DND-41 (cell line): Measurements from ENCODE around the gene BCL6.

ENCODE experiments used
- ATAC-seq: fragments of 200-7000 bp; cut with Tn5 transposase; 3 replicates; pipeline ENCODE4 v1.9.1; 2021; ENCODE audit warnings: low read depth; ENCODE audit not compliant: insufficient read depth
- DNase-seq: peaks from one replicate; pipeline ENCODE4 v3.0.0-alpha.2; 2020
- H2AFZ ChIP-seq: 2 replicates; pipeline ENCODE4 v1.6.0; 2012; ENCODE audit warnings: low read depth, low read length
- H3K27ac ChIP-seq: 2 replicates; pipeline ENCODE4 v1.5.1; 2012; ENCODE audit warnings: low read length, inconsistent platforms
- H3K27me3 ChIP-seq: fragments of 200-600 bp; sonication (generic); 2 replicates; pipeline ENCODE4 v1.6.0; 2012; ENCODE audit warnings: low read length, mild to moderate bottlenecking, inconsistent platforms; ENCODE audit not compliant: insufficient read depth, poor library complexity
- H3K36me3 ChIP-seq: 2 replicates; pipeline ENCODE4 v1.5.1; 2012; ENCODE audit warnings: low read length, inconsistent platforms; ENCODE audit not compliant: insufficient read depth
- H3K4me1 ChIP-seq: 2 replicates; pipeline ENCODE4 v1.5.1; 2012; ENCODE audit warnings: mild to moderate bottlenecking, low read length; ENCODE audit not compliant: insufficient read depth
- H3K4me2 ChIP-seq: 2 replicates; pipeline ENCODE4 v1.6.0; 2012; ENCODE audit warnings: mild to moderate bottlenecking, moderate library complexity, low read length, inconsistent platforms; ENCODE audit not compliant: insufficient read depth
- H3K4me3 ChIP-seq, 2 experiments: fragments of 200-600 bp in 1 of 2; shearing (Covaris generic) in 1 of 2; 2 replicates each; pipeline ENCODE4 v1.5.1; 2012 to 2016; ENCODE audit warnings: inconsistent platforms in 2 of 2, low read length in 2 of 2, mild to moderate bottlenecking in 2 of 2, low read depth in 1 of 2, moderate library complexity in 1 of 2
- H3K79me2 ChIP-seq: 2 replicates; pipeline ENCODE4 v1.6.0; 2012; ENCODE audit warnings: low read length, inconsistent platforms; ENCODE audit not compliant: insufficient read depth
- H3K9ac ChIP-seq: 2 replicates; pipeline ENCODE4 v1.6.0; 2012; ENCODE audit warnings: low read depth, mild to moderate bottlenecking, inconsistent platforms, low read length, moderate library complexity
- H3K9me3 ChIP-seq: 2 replicates; pipeline ENCODE4 v1.5.1; 2012; ENCODE audit warnings: low read length, moderate library complexity, mild to moderate bottlenecking, inconsistent platforms; ENCODE audit not compliant: insufficient read depth, severe bottlenecking
- H4K20me1 ChIP-seq: 2 replicates; pipeline ENCODE4 v1.6.0; 2012; ENCODE audit warnings: low read length; ENCODE audit not compliant: insufficient read depth
- EZH2 ChIP-seq: IDR thresholded peaks from 3 replicates; pipeline ENCODE4 v1.6.1; 2012; ENCODE audit warnings: borderline replicate concordance, low read depth, mild to moderate bottlenecking, moderate library complexity, low read length, inconsistent platforms; ENCODE audit not compliant: severe bottlenecking
- TF ChIP-seq, protein P1 (sequence below): IDR thresholded peaks from 2 replicates; pipeline ENCODE4 v1.5.1; 2012; ENCODE audit warnings: borderline replicate concordance, low read length, moderate library complexity, mild to moderate bottlenecking; ENCODE audit not compliant: poor library complexity, severe bottlenecking; ENCODE audit errors: extremely low read depth

BCL6 gene

DNA sequence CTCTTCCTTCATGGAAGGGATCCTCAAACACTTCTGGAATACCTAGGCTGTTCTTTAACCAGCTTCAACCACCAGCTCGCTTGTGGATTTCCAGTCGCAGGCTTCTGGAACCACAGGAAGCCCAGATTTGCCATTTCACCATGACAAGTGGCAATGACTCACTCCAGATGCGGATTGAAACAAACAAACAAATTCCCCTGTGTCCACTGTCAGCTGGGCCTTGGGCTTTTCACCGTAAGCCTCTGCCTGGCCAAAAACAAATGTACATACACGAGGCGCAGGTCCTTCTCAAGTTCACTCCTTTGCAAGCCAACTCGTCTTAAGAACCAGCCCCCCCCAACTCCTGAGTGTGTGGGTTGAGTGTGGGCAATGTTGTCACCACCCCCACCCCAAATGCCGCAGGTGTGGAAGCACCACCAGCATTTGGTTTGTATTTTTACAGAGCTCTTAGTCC, 8.8 kb downstream of the BCL6 start:
- Histone ChIP-seq H3K9ac (no peak overlapping the region), H3K4me2 (no peak overlapping the region), H3K4me1 (peaks cover 42% of the 10 kb centered on the region), H3K79me2 (peaks cover 11% of the 10 kb centered on the region), H3K9me3 (no peaks in the 10 kb centered on the region), H3K36me3 (peaks cover 9% of the 10 kb centered on the region), H2AFZ (no peak overlapping the region), H3K4me3 (no peak overlapping the region), H4K20me1 (no peaks in the 10 kb centered on the region), H3K27me3 (no peaks in the 10 kb centered on the region), H3K27ac (no peak overlapping the region)
- ATAC-seq (no peak), DNase-seq (no peak)
- TF ChIP-seq, protein P1, sequence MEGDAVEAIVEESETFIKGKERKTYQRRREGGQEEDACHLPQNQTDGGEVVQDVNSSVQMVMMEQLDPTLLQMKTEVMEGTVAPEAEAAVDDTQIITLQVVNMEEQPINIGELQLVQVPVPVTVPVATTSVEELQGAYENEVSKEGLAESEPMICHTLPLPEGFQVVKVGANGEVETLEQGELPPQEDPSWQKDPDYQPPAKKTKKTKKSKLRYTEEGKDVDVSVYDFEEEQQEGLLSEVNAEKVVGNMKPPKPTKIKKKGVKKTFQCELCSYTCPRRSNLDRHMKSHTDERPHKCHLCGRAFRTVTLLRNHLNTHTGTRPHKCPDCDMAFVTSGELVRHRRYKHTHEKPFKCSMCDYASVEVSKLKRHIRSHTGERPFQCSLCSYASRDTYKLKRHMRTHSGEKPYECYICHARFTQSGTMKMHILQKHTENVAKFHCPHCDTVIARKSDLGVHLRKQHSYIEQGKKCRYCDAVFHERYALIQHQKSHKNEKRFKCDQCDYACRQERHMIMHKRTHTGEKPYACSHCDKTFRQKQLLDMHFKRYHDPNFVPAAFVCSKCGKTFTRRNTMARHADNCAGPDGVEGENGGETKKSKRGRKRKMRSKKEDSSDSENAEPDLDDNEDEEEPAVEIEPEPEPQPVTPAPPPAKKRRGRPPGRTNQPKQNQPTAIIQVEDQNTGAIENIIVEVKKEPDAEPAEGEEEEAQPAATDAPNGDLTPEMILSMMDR, result no peak
- no peak for TF ChIP-seq EZH2

DNA sequence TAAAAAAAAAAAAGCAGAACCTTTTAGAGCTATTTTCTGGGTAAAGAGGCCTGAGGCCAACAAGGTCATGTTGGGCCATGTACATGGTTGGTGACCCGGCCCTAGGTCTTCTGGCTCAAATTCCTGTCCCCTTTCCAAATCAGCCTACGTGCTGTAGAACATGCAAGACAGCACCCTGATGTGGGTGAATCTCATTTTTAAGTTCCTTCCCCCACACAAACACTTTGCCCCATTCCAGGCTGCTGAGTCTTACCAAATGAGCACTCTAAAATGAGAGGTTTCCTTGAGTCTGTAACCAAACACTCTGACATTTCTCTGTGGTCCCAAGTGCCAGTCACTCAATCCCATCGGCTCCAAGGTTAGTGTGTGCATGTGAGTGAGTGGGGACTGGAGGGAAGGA, 9.4 kb downstream of the BCL6 start:
- DNase-seq (no peak), ATAC-seq (no peak)
- no peaks in the 10 kb centered on the region for H3K27me3 ChIP-seq
- H3K36me3 ChIP-seq, result peaks cover 11% of the 10 kb centered on the region
- no peak overlapping the region for H3K9ac ChIP-seq
- H3K79me2 ChIP-seq, result peaks cover 6% of the 10 kb centered on the region; the same call in 1 of the 2 replicates
- H3K4me2 ChIP-seq, result no peak overlapping the region
- H3K27ac ChIP-seq, result no peak overlapping the region
- TF ChIP-seq EZH2, result no peak
- TF ChIP-seq, protein P1, result no peak
- H3K9me3 ChIP-seq, result no peaks in the 10 kb centered on the region
- no peak overlapping the region for H3K4me3 ChIP-seq
- peaks cover 37% of the 10 kb centered on the region for H3K4me1 ChIP-seq
- H4K20me1 ChIP-seq, result no peaks in the 10 kb centered on the region
- no peak overlapping the region for H2AFZ ChIP-seq

DNA sequence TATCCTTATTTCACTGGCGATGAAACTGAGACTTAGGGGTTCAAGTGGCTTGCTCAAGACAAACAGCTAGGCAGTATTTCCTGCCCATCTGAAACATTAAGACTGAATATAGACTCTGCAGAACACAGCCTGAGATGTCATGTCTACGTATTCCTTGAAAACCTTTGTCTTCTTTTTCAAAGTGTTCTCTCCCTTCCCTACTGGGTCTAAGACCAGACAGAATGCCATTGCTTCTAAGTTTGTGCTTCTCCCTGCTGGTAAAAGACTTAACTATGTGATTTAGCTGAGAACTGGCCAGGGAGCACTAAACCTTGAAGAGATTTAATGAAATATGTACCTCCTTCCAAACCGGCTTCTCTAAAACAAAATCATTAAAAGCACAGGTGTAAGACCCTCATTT, 9.9 kb downstream of the BCL6 start:
- H3K27me3 ChIP-seq, result no peaks in the 10 kb centered on the region
- H4K20me1 ChIP-seq, result no peaks in the 10 kb centered on the region
- H3K4me3 ChIP-seq, result no peak overlapping the region
- TF ChIP-seq EZH2, result no peak
- TF ChIP-seq, protein P1, result no peak
- H3K9ac ChIP-seq, result no peak overlapping the region
- no peak overlapping the region for H3K4me2 ChIP-seq
- peaks cover 33% of the 10 kb centered on the region for H3K4me1 ChIP-seq
- H3K79me2 ChIP-seq, result peaks cover 6% of the 10 kb centered on the region; the same call in 1 of the 2 replicates
- no peak overlapping the region for H2AFZ ChIP-seq
- ATAC-seq (no peak), DNase-seq (no peak)
- no peak overlapping the region for H3K27ac ChIP-seq
- no peaks in the 10 kb centered on the region for H3K9me3 ChIP-seq
- H3K36me3 ChIP-seq, result peaks cover 15% of the 10 kb centered on the region

DNA sequence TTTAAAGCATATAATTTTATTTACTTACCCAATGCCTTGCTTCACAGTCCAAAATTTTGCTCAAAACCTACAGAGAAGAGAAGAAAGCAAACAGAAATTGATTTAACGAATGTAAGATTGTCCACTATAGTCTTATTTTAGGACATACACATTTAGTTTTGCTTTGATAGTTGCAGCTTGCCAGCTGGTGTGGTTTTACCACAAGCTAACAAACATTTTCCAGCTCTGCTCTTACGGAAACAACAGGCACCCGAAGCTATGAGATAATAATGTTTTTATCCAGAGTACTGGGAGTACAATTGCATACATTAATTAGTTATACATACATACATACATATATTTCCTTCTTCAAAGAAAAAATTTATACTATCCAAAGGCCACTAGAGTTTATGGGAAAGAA, 10.4 kb downstream of the BCL6 start:
- Histone ChIP-seq H2AFZ (no peak overlapping the region), H3K9ac (no peak overlapping the region), H3K4me1 (peaks cover 27% of the 10 kb centered on the region), H3K4me3 (no peak overlapping the region), H3K36me3 (peaks cover 19% of the 10 kb centered on the region), H3K79me2 (peaks cover 6% of the 10 kb centered on the region; the same call in 1 of the 2 replicates), H3K27me3 (no peaks in the 10 kb centered on the region), H3K9me3 (no peaks in the 10 kb centered on the region), H4K20me1 (no peaks in the 10 kb centered on the region), H3K27ac (no peak overlapping the region), H3K4me2 (no peak overlapping the region)
- TF ChIP-seq EZH2, result no peak
- TF ChIP-seq, protein P1, result no peak
- DNase-seq (no peak), ATAC-seq (no peak)
